K562 (cell line): ENCODE results near the gene KIF26B. TPM values are rescaled to one million over a fixed set of nuclear protein-coding genes. Genes with fewer than 3 reads are reported as not detected.

Experiments
- ATF2 ChIP-seq: sonication (generic); formaldehyde crosslinking; IDR thresholded peaks from 2 replicates; pipeline ENCODE4 v1.8.1; 2022; ENCODE audit warnings: missing genetic modification reagents
- ETS1 ChIP-seq: conservative IDR thresholded peaks from 2 replicates; pipeline ENCODE4 v1.6.1; 2011; ENCODE audit warnings: low read depth, mild to moderate bottlenecking, low read length; ENCODE audit not compliant: control insufficient read depth
- GATAD2A ChIP-seq: fragments of 450-650 bp; IDR thresholded peaks from 2 replicates; pipeline ENCODE4 v1.6.1; 2017
- SNIP1 ChIP-seq: fragments of 450-650 bp; IDR thresholded peaks from 2 replicates; pipeline ENCODE4 v1.7.1; 2017; ENCODE audit warnings: low read depth, mild to moderate bottlenecking
- ZBTB2 ChIP-seq: fragments of 450-650 bp; IDR thresholded peaks from 2 replicates; pipeline ENCODE4 v1.6.1; 2016; ENCODE audit warnings: antibody characterized with exemption
- ZNF707 ChIP-seq: fragments of 250-450 bp; sonication (Bioruptor Pico); conservative IDR thresholded peaks from 2 replicates; pipeline ENCODE4 v1.8.0; 2022; ENCODE audit warnings: inconsistent platforms, mild to moderate bottlenecking, moderate library complexity
- polyA plus RNA-seq, 8 experiments: library from polyadenylated mRNA; depleted of rRNA in 4 of 8; stranded (reverse) in 5 of 8; unstranded in 3 of 8; fragments of >200 nt; fragmentation: Nextera tagmentation in 2 of 8; fragmentation: Illumina TruSeq in 1 of 8; extraction: Ambion mirVana in 2 of 8; extraction: Trizol in 1 of 8; gene quantifications; 2 replicates each; pipeline versions ENCODE4 v1.2.1 to v1.2.3, GENCODE V29; 2011 to 2014; ENCODE audit warnings: inconsistent platforms in 1 of 8, missing spikeins in 1 of 8
- total RNA-seq, 7 experiments: library from RNA; depleted of rRNA in 6 of 7; stranded (reverse); fragments of >200 nt in 6 of 7; fragmentation: Illumina TruSeq in 2 of 7; extraction: Trizol in 2 of 7; gene quantifications; 2 replicates each; pipeline versions ENCODE4 v1.2.1 to v1.2.3, GENCODE V29; 2011 to 2021; ENCODE audit warnings: low replicate concordance in 1 of 7

Gene KIF26B
- total and polyA plus RNA-seq, 9 of the 15 experiments (the other 6 are each of a cell fraction or from before 2014, with no cell fraction given): 0.02 to 0.08 (median 0.03) TPM; not detected in 6

- TF ChIP-seq ZBTB2 (no peak), ZNF707 (CRISPR knock-in tag) (no peak), ETS1 (no peak), GATAD2A (no peak), SNIP1 (no peak), ATF2 (CRISPR knock-in tag) (no peak)
Observed at GRCh38 chr1:245240648-245241165, 85.9 kb downstream of the KIF26B start (continued).
